ENCODE results near the gene TP53INP2.

- no peak for TF ChIP-seq CTCF (IDR thresholded peaks at IDR 0.05)
- no peak for TF ChIP-seq POLR2A (IDR thresholded peaks at IDR 0.05)
Measured at GRCh38 chr20:34716921-34717229, 12.7 kb downstream of the TP53INP2 start.

Data from uterus (tissue), 2 donors.